T-helper 2 cell treated with Interferon-gamma antibody and Interleukin-4, amounts not matched to agents 5 μg/mL and 100 μg/mL, for 36 hours (primary cell): ENCODE results near the gene PRR12.

ENCODE experiments used
- DNase-seq: peaks from one replicate; pipeline ENCODE4 v3.0.0; 2021; ENCODE audit warnings: low spot score
- H3K27ac Mint-ChIP-seq: one replicate; pipeline ENCODE4 v1.8.0; 2021; ENCODE audit warnings: mild to moderate bottlenecking, mixed read lengths
- H3K27me3 Mint-ChIP-seq: one replicate; pipeline ENCODE4 v1.8.0; 2021; ENCODE audit warnings: low read depth, mixed read lengths
- H3K36me3 Mint-ChIP-seq: one replicate; pipeline ENCODE4 v1.8.0; 2021; ENCODE audit warnings: low read depth, mixed read lengths
- H3K4me1 Mint-ChIP-seq: one replicate; pipeline ENCODE4 v1.8.0; 2021; ENCODE audit warnings: low read depth, mixed read lengths
- H3K4me3 Mint-ChIP-seq: one replicate; pipeline ENCODE4 v1.8.0; 2022; ENCODE audit warnings: mild to moderate bottlenecking, moderate library complexity, mixed read lengths
- H3K9me3 Mint-ChIP-seq: one replicate; pipeline ENCODE4 v1.8.0; 2021; ENCODE audit warnings: mixed read lengths

The PRR12 gene

GRCh38 chr19:49570997-49571676, 19.8 kb upstream of the PRR12 start:
- Mint-ChIP-seq H3K9me3 (no peaks in the 10 kb centered on the region), H3K27me3 (no peaks in the 10 kb centered on the region), H3K4me1 (peaks cover 41% of the 10 kb centered on the region), H3K27ac (peak overlapping the region; percentile 73), H3K4me3 (peak overlapping the region; percentile 52), H3K36me3 (peaks cover 26% of the 10 kb centered on the region)
- DNase-seq = no peak

GRCh38 chr19:49573009-49573408, 18.0 kb upstream of the PRR12 start:
- Mint-ChIP-seq H3K4me3 (no peak overlapping the region), H3K36me3 (peaks cover 32% of the 10 kb centered on the region), H3K4me1 (peaks cover 38% of the 10 kb centered on the region), H3K9me3 (no peaks in the 10 kb centered on the region), H3K27me3 (no peaks in the 10 kb centered on the region), H3K27ac (no peak overlapping the region)
- no peak for DNase-seq

- Mint-ChIP-seq H3K9me3 (no peaks in the 10 kb centered on the region), H3K4me3 (no peak overlapping the region), H3K27ac (no peak overlapping the region), H3K36me3 (peaks cover 30% of the 10 kb centered on the region), H3K4me1 (peaks cover 38% of the 10 kb centered on the region), H3K27me3 (no peaks in the 10 kb centered on the region)
- no peak for DNase-seq
Measured at GRCh38 chr19:49573425-49573824, 17.6 kb upstream of the PRR12 start.

- DNase-seq = no peak
Measured at GRCh38 chr19:49574206-49574755, 16.7 kb upstream of the PRR12 start.

GRCh38 chr19:49579193-49579592, 11.8 kb upstream of the PRR12 start:
- no peaks in the 10 kb centered on the region for H3K27me3 Mint-ChIP-seq
- DNase-seq = no peak
- peaks cover 22% of the 10 kb centered on the region for H3K36me3 Mint-ChIP-seq
- H3K9me3 Mint-ChIP-seq = no peaks in the 10 kb centered on the region
- H3K4me1 Mint-ChIP-seq = peaks cover 29% of the 10 kb centered on the region
- H3K4me3 Mint-ChIP-seq = peak overlapping the region; percentile 98
- H3K27ac Mint-ChIP-seq = no peak overlapping the region

More at GRCh38 chr19:49574206-49574755, 16.7 kb upstream of the PRR12 start:
- Mint-ChIP-seq H3K4me3 (peak overlapping the region; percentile 15), H3K4me1 (peaks cover 40% of the 10 kb centered on the region), H3K27ac (peak overlapping the region; percentile 60), H3K9me3 (no peaks in the 10 kb centered on the region), H3K36me3 (peaks cover 30% of the 10 kb centered on the region), H3K27me3 (no peaks in the 10 kb centered on the region)

GRCh38 chr19:49579947-49580263, 11.1 kb upstream of the PRR12 start:
- Mint-ChIP-seq H3K27me3 (no peaks in the 10 kb centered on the region), H3K36me3 (peaks cover 18% of the 10 kb centered on the region), H3K9me3 (no peaks in the 10 kb centered on the region), H3K4me3 (peak overlapping the region; percentile 98), H3K27ac (peak overlapping the region; percentile 92), H3K4me1 (peaks cover 25% of the 10 kb centered on the region)
- DNase-seq = no peak

DNA sequence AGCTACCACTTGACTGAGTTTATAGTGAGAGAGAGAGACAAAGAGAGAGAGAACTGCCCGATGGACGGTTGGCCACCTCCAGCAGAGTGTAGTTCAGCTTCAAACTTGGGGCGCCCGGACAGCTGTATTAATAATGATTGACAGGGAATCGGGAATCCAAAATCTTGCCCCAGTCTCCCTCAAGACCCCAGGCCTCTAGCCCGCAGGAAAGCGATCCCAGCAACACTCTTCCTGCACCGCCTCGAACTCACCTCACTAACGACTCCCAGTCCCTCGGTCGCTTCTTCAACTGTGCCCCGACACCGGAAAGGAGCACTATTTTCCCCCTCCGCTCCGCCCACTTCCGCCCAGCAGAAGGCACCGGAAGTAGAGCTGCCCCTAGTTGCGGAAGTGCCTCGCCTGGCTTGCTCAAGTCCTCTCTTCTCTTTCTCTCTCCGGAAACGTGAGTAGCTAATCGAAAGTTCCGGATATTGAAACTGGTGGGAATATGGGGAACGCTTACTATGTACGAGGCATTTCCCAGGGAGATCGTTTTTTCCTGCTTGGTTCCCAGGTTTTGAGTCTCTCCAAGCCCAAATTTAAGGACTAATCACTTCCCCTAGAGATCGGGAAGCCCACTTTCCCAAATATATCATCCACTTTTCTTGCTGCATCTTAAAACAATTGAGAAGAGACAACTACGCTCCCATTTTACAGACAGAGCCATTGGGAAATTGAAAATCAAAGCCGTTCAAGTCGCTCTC, 10.5 kb upstream of the PRR12 start, which contains the start of gene NOSIP:
Gene NOSIP (minus strand): TSS at position 293 of the 743 bp plus-strand sequence. CDS start 19,865 bp downstream, outside the sequence.
- peak within 1 kb of the TSS; percentile 98 for H3K4me3 Mint-ChIP-seq
- peaks cover 13% of the 10 kb centered on the region for H3K36me3 Mint-ChIP-seq
- H3K9me3 Mint-ChIP-seq = no peaks in the 10 kb centered on the region
- peak within 1 kb of the TSS; percentile 92 for H3K27ac Mint-ChIP-seq
- DNase-seq = peak; percentile 94
- H3K27me3 Mint-ChIP-seq = no peaks in the 10 kb centered on the region
- H3K4me1 Mint-ChIP-seq = peaks cover 25% of the 10 kb centered on the region

DNA sequence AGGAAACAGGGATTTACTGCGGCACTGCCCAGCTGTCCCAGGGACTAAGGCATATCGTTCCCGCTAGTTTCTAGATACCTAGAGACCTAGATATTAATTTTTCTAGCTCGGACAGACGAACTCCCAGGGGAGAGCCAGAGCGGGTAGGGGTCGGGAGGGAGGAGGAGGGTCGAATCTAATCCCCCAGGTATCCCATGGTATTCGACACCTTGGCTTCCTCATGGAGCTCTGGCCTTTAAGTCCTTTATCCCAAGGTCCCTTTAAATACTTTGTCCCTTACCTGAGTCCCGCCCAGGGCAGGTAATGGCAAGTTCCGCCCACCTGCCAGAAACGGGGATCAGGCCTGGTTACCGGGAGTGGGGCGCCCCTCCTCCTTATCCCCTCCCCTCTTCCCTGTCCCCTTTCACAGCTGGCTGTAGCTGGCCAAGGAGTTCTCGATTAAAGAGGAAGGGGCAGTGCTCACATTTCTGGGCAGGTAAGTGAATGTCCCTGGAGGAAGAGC, 9.9 kb upstream of the PRR12 start, which contains the start of gene PRRG2:
Gene PRRG2 (plus strand): TSS at position 310 of the 502 bp plus-strand sequence. CDS start 1,904 bp downstream, outside the sequence.
- peaks cover 25% of the 10 kb centered on the region for H3K4me1 Mint-ChIP-seq
- peaks cover 13% of the 10 kb centered on the region for H3K36me3 Mint-ChIP-seq
- no peaks in the 10 kb centered on the region for H3K27me3 Mint-ChIP-seq
- no peak for DNase-seq
- no peaks in the 10 kb centered on the region for H3K9me3 Mint-ChIP-seq
- H3K4me3 Mint-ChIP-seq = peak within 1 kb of the TSS; percentile 98
- peak within 1 kb of the TSS; percentile 92 for H3K27ac Mint-ChIP-seq

- no peak for DNase-seq
- H3K27me3 Mint-ChIP-seq = no peaks in the 10 kb centered on the region
- H3K36me3 Mint-ChIP-seq = peaks cover 5% of the 10 kb centered on the region
- no peaks in the 10 kb centered on the region for H3K9me3 Mint-ChIP-seq
- H3K4me3 Mint-ChIP-seq = no peak overlapping the region
- no peak overlapping the region for H3K27ac Mint-ChIP-seq
- H3K4me1 Mint-ChIP-seq = peaks cover 19% of the 10 kb centered on the region
Measured at GRCh38 chr19:49583239-49583638, 7.7 kb upstream of the PRR12 start.

DNA sequence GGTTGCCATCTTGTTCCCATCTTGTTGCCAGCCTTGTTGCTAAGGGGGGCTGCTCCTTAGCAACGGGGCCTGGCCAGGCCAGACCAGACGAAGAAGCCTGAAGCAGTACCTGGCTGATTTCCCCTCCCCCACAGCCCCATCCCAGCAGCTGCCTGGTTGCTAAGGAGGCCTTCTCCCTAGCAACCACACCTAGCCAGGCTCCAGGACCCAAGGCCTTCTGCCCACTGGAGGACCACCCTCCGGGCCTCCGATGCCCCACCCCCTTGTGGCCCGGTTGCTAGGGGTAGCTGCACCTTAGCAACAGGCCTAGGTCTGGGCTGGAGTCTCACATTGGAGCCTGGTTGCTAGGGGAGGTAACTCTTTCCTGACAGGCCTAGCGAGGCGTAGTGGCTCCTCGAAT, 6.0 kb upstream of the PRR12 start:
- Mint-ChIP-seq H3K36me3 (peaks cover 2% of the 10 kb centered on the region), H3K27me3 (peaks cover 6% of the 10 kb centered on the region), H3K9me3 (no peaks in the 10 kb centered on the region), H3K4me3 (no peak overlapping the region), H3K27ac (no peak overlapping the region), H3K4me1 (peaks cover 15% of the 10 kb centered on the region)
- DNase-seq = no peak

GRCh38 chr19:49587227-49587626, 3.8 kb upstream of the PRR12 start:
- no peak overlapping the region for H3K4me3 Mint-ChIP-seq

GRCh38 chr19:49588365-49589122, 2.4 kb upstream of the PRR12 start:
- Mint-ChIP-seq H3K36me3 (peaks cover 3% of the 10 kb centered on the region), H3K9me3 (no peaks in the 10 kb centered on the region), H3K4me3 (no peak overlapping the region), H3K4me1 (peaks cover 22% of the 10 kb centered on the region), H3K27me3 (peaks cover 6% of the 10 kb centered on the region), H3K27ac (no peak overlapping the region)
- DNase-seq = peak; percentile 36

More at GRCh38 chr19:49587227-49587626, 3.8 kb upstream of the PRR12 start:
- Mint-ChIP-seq H3K4me1 (peaks cover 11% of the 10 kb centered on the region), H3K9me3 (no peaks in the 10 kb centered on the region), H3K27me3 (peaks cover 6% of the 10 kb centered on the region), H3K27ac (no peak overlapping the region), H3K36me3 (no peaks in the 10 kb centered on the region)
- DNase-seq = no peak

DNA sequence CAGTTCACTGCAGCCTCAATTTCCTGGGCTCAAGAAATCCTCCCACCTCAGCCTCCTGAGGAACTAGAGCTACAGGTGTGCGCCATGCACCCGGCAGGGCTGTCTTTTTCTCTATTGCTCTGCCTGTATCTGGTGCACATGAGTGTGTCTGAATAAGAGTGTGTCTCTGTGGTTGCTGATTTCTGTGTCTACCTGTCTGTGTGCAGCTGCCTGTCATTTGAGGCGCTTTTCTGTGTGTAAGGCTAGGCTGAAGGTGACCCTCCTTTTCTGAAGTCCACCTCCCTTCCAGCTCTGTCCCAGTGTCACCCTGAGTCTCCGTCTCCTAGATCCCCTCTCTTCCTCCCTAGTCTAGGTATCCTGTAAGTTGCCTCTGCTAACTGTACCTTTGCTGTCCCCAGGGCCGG, 1.5 kb upstream of the PRR12 start:
- Mint-ChIP-seq H3K27me3 (peaks cover 6% of the 10 kb centered on the region), H3K4me3 (no peak overlapping the region), H3K9me3 (no peaks in the 10 kb centered on the region), H3K36me3 (peaks cover 11% of the 10 kb centered on the region), H3K27ac (peak overlapping the region; percentile 52), H3K4me1 (peaks cover 30% of the 10 kb centered on the region)
- no peak for DNase-seq
